GM21786 (cell line): ENCODE measurements around the gene C4orf17.

Source experiments
- ATAC-seq: cut with Tn5 transposase; IDR thresholded peaks from one replicate; pipeline ENCODE4 v1.9.1; 2021; ENCODE audit not compliant: unreplicated experiment

C4orf17 gene

DNA sequence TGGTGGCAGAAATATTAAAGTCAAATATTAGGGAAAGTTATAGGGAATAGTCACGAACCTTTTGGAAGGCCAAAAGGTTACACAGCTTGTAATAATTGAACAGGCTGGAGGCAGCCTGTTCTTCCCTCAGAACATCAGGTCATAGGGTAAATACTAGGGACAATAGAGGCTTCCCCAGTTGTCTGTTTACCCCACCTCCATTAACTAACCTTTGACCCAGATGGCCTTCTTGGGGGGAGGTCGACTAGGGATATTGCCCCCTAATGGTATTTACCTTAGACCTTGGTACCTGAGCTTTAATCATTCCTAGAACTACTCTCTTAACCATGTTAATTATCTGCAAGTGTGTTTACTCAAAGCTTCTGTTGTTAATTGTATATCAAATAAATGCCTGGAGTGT is 26.0 kb downstream of the C4orf17 start:
- ATAC-seq = no peak

DNA sequence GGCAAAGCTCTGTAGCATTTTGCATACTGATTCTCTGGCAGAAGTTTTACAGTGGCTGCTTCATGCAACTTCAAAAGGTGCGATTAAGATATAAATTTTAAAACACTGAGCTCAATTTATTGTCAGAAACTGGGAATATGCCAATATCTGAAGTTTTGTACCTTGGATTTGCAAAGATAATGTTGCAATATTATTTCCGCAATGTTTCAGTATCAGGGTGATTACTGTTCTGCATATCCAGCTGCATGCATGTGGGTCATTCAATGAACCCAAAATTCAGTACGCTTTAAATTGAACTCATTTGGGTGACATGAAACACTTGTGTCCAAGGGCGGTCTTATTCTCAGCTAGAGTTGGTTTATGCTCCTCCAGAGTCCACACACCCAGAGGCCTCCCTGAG is 26.9 kb downstream of the C4orf17 start:
- ATAC-seq = no peak

DNA sequence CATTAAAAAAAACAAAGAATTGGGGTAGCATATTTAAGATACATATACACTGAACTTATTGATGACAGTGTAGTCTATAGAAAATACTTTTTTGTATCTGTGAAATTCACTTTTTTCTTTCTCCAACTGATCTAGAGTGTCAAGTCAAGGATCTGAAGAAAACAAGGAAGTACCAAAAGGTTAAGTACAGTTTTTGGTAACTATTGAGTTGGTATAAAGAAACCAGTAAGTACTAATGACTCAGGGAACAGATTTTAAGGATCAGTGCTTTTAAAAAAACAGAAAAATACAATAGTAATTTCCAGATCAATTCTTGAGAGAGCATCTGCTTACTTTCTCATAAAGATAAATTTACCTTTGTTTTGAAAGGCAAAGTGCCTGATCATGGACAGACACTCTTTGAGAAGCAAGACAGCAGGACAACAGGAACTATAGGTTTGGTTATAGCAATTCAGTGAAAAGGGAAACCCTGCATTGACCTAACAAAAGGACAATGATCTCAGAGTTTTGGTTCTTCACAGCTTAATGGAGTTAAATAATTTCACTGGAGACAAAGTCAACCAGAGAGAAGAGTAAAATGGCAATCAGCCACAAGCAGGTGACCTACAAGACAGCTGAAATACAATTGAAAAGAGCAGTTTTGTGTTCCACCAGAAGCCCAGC is 29.6 kb downstream of the C4orf17 start:
- ATAC-seq = peak; percentile 42

DNA sequence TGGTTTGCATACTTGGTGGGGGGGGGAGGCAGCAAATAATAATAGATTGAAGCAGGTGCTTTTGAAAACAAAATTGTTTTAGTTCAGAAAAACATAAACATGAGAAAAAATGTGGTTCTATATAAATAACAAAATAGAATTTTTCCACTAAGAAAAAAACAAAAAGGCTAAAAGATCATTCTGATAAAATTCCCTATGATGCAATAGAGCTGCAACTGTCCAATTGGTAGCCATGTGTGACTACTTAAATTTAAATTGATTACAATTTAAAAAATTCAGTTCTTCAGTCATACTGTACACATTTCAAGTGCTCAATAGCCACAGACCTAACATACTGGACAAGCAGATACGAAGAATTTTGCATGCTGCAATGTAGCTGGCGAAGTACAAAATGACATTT is 42.1 kb downstream of the C4orf17 start:
- ATAC-seq = no peak

DNA sequence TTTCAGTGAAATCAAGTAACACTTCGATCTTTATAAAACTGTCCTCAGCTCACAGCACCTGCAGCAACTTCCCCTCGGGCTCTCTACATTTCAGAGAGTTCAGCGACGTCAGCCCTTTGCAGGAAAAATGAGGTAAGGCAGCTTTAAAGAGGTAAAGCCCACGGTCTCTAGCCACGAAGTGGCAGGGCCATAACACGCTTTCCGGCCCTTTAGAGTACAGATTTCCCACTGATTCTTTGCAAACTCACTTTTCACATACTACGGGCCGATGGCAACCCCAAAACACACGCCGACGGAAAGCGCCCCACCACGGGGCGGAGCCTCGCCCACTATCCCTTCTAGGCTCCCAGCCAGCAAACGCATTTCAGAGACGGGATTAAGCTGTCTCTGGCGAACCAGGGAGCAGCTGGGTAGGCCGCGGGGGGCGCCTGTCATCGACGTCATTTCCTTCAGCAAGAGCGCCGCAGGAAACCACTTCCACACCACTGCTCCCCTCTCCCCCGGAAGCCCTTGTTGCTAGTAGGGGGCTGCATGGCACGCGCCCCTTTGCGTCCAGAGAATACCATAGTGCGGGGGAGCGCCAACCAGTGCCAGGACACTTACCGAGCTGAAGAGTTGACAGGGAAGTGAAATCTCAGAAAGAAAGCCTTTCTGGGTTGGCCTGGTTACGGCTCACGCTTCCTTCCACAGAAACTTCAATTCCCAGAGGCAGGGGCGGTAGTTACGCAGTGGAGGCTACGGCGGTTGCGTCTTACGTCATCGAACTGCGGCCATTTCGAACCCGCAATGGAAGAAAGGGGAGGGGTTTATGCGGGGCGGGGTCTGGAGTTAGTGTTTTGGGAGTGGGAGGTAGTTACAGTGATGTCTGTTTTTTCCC is 52.7 kb downstream of the C4orf17 start, which contains the start of gene TRMT10A:
Gene TRMT10A (minus strand): TSS at position 730 of the 877 bp plus-strand sequence. CDS start 4,701 bp downstream, outside the sequence.
- peak; percentile 94 for ATAC-seq

DNA sequence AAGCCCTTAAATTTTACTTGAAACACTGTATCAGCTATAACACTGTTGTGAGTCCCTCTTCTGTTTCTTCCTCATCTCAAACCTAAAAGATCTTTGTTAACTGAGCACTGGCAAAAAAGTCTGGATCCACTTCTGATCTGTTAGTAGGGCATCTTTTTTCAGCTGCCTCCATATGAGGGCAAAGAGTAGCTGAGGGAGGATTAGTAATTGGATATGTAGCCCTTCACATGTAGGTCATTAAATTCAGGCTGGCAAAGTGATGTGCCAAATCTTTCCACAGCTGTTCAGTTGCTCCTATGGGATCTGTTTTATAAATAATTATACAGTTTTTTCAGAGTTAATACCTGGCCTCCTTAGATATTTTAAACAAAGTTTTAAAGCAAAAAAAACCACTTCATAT is 54.1 kb downstream of the C4orf17 start:
- ATAC-seq = no peak

DNA sequence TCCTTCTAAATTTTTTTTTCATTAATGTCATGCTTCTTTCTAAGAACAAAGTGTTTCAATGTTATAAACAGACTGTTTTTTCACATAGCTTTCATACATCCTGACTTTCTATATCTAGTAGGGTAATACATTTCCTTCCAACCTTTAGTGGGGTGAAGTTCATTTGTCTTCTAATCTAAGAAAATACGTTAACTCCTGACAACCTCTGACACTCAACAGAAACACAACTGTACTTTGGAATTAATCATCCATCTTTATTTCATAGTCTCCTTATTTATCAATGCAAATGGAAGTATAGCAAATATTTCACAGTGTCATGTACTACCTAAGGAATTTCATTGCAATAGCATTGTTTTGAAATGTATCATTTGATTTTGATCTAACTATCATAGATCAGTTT is 61.1 kb downstream of the C4orf17 start:
- ATAC-seq = no peak

DNA sequence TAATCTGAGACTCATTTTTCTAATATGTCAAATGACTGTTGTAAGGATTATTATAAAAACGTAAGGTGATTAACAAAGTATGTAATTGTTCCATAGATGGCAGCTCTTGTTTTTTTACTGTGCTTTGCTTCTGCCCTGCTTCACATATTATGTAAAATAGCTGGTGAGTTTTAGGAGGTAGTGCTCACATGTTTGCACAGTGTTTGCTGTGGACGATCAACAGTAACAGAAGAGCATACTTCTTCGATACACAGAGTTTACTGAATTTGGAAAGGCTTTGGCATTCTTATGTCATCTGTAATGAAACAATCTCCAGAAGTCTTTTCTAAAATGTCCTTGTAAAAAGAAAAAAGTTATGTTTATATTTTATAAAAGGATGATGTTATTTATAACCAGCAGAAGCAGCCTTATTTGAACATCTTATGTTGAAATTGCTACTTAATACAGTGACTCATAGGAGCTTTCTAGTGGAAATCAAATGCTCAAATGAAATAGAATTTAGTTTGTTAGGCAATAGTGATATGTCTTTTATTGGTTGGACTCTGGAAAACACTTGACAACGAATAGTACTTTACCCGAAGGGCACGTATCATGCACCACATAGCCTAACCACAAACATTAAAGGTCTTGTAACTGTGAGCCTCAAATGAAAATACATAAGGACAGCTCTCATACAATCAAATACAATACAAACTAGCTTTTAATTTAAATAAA is 61.9 kb downstream of the C4orf17 start:
- no peak for ATAC-seq

DNA sequence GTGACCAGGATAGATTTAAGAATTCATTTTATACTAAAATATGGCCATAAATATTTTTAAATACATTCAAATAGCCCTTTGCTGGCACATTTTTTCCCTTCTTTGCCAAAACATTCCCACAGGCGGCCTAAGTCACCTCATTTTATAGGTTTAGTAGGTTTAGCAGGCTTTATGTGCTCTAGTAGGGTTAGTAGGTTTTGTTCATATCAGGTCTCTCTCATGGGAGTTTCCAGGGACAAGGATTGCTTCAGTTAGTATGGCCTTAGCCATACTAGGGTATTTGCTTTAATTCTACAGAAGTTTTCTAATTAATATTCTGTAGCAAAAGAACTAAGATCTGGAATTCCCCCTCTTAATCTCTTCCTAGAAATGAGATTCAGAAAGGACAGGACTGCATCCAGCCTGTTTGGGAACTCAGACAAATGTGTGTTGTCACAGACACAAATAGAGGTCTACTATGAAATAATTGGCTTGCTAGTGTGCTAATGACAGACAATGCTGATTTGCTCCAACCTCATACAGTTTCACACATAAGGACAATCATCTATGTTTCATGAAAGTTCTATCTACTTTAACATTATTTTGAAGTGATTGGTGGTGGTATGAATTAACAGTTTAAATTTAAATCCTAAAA is 63.0 kb downstream of the C4orf17 start:
- no peak for ATAC-seq

DNA sequence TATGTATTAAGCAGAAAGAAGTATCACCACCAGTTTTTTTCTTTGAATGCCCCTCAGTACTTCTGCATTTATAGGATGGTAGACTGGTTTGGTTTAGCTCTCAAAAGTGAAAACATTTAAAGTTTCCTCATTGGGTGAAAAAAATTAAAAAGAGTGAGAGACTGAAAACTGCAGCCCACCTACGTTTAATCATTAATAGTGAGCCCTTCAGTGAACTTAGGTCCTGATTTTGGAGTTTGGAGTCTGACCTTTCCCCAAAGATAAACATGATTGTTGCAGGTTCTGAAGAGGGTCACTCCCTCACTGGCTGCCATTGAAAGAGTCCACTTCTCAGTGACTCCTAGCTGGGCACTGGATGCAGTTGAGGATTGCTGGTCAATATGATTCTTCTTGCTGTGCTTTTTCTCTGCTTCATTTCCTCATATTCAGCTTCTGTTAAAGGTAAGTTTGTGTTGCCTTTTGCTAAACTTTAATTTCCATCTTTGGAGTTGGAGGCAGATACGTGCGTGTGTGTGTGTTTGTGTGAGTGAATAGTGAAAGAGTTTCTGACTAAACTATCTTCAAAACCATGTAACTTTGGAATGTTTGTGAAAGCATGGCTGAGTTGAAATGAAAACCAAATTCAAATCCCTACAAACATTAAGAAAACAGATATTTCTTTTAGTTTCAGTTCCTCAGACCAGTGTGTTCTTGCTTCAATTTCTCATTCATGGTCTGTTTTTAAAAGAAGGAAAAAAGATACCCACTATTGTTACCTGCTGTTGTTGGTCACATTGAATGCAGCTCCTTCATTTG is 63.9 kb downstream of the C4orf17 start, which contains the start of gene MTTP:
Gene MTTP (plus strand): TSS at position 295 of the 795 bp plus-strand sequence. CDS start 86 bp downstream, at position 381.
- peak; percentile 89 for ATAC-seq

DNA sequence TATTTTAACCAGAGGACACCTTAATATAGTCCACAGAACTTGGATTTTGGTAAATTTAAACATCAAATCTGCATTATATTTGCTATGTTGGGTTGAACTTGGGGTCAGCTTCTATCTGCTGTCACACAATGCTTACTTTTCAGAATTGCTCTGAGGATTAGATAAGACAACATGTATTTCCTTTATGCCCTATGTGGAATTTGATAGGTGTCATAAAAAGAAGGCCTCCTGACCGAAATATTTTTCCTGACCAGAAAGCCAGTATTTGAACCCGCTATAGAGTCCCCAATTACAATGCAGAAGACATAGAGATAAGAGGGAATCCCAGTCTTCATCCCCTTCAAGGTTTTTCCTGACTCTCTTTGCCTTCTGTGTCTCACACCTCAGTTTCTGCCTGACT is 67.9 kb downstream of the C4orf17 start:
- ATAC-seq = no peak

DNA sequence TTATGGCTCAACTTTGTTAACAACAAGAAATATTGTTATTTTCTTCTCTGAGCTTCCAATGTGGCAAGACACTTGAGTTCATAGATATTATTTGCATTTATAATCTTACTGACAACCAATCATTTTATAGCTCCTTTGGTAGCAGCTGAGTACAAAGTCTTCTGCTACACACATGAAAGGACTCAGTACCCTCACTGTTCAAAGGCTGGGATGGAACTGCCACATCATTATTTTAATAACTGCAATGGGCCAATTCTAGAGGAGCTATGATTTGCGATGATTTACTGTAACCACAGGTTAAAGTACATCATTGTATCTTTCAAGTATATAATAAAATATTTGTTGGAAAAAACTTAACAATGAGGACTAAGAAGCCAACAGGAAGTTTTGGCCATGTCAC is 74.7 kb downstream of the C4orf17 start:
- ATAC-seq = no peak

DNA sequence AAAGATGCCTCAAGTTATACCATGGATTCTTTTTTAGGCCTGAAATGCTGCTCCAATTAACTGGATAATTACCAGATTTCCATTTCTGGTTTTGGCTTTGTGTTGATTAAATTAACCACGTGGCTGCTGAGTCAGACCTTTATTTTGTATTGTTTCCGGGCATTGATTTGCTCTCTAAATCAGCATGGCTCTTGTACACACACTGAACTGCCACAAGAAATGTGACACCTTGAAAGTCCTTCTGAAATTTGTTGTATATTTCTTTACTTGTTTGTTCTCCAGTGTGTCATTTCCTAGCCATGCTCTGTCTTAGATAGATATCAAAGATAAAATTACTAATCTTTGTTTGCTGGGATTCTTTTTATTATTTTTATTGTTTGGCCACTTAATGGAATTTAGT is 75.5 kb downstream of the C4orf17 start:
- no peak for ATAC-seq

DNA sequence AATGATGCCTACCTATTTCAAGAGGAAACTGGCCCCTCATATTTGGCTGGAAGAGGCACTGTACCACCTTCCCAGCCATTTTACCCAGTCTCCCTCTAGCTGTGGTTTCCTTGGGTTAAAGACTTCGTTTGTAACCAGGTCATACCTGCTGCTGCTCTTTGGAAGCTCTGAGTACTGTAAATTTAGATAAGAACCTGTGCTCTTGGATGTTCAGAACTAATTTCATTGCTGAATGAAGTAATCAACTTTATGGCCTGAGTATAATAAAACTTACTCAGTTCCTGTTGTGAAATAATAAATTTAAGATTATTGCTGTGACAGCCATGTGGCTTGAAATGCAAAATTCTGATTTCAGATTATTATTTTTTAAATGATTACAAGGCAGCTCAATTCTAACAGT is 76.0 kb downstream of the C4orf17 start:
- ATAC-seq = no peak

DNA sequence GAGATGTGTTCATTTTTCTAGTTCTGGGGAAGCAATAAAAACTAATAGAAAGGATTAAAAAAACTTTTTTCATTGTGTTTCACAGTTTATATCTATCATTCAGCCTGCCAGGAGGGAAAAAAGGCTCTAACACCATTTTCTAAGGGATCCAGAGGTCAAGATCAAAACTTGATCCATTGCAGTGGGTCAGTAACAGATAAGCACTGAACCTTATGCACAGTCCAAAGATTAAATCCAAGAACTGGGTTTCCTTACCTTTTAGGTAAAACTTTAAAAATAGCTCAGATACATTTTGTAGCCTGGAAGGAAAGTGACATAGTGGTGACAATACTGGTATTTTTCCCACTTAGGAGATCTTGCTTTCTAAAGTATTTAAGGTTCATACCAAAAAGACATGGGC is 76.5 kb downstream of the C4orf17 start:
- no peak for ATAC-seq

DNA sequence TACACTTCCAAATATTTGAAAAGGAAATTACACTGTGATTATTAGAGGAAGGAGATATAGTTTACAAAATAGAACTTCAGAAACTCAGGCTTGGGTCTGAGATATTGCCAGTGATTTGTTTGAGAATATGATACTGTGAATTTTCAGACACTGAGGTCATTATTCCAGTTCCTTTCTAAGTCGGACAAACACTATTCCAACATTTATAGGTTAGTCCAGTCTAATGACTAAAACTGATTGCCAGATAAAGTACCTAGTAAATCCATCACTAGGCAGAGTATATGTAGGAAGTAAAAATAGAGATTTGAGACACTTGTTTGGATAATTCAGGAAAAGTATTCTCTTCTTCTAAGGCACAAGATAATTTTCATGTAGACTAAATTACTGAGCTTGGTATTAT is 77.0 kb downstream of the C4orf17 start:
- no peak for ATAC-seq

DNA sequence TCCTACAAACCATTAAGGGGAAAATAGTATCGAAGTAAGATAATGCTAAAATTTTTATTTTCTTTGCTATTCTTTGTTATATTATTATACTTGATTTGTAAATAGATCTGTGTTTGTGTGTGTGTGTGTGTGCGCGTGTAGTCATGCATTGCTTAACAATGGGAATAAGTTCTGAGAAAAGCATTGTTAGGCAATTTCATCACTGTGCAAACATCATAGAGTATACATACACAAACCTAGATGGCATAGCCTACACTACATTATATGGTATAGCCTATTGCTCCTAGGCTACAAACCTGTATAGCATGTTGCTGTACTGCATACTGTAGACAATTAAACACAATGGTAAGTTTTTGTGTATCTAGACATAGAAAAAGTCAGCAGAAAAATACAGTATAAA is 80.9 kb downstream of the C4orf17 start:
- ATAC-seq = no peak
